Measurements from ENCODE around the gene CACNB3.

- no peak for TF ChIP-seq CTCF (IDR thresholded peaks at IDR 0.05)
- no peak for TF ChIP-seq POLR2A (IDR thresholded peaks at IDR 0.05)
- no peak for TF ChIP-seq POLR2AphosphoS5 (IDR thresholded peaks at IDR 0.05)
- TF ChIP-seq EP300 (IDR thresholded peaks at IDR 0.05), result no peak
These were observed 14.2 kb downstream of the CACNB3 start for GRCh38 chr12:48832321-48833060.

Data from stomach (tissue), 4 donors.